Parathyroid adenoma (tissue), 2 donors: ENCODE results near the gene PPM1H.
A peak's percentile ranks its signal among the peaks of the same experiment; 100 is the strongest.
"Not testable (repeated sequence)": the region's sequence is repeated elsewhere in the genome, so short reads cannot be mapped to it uniquely, and the experiment has no call there.

ENCODE experiments used
- H2AFZ ChIP-seq: fragments of 300-600 bp; sonication (generic); one replicate; pipeline ENCODE4 v1.7.0; 2017; ENCODE audit warnings: antibody characterized with exemption, mild to moderate bottlenecking
- H3K27ac ChIP-seq: fragments of 300-600 bp; sonication (generic); one replicate; pipeline ENCODE4 v1.7.0; 2017
- H3K27me3 ChIP-seq: fragments of 300-600 bp; sonication (generic); one replicate; pipeline ENCODE4 v1.7.0; 2017; ENCODE audit warnings: low read length; ENCODE audit not compliant: control insufficient read depth, insufficient read depth
- H3K36me3 ChIP-seq: fragments of 300-600 bp; sonication (generic); one replicate; pipeline ENCODE4 v1.7.0; 2017; ENCODE audit warnings: low read length; ENCODE audit not compliant: control insufficient read depth, insufficient read depth
- H3K4me1 ChIP-seq: fragments of 300-600 bp; sonication (generic); one replicate; pipeline ENCODE4 v1.7.0; 2017; ENCODE audit warnings: control low read depth
- H3K4me2 ChIP-seq: fragments of 300-600 bp; sonication (generic); one replicate; pipeline ENCODE4 v1.7.0; 2017; ENCODE audit warnings: low read length
- H3K4me3 ChIP-seq: fragments of 300-600 bp; sonication (generic); one replicate; pipeline ENCODE4 v1.7.0; 2017; ENCODE audit warnings: low read depth, low read length
- H3K79me2 ChIP-seq: fragments of 300-600 bp; sonication (generic); one replicate; pipeline ENCODE4 v1.7.0; 2017; ENCODE audit warnings: control low read depth
- H3K9ac ChIP-seq: fragments of 300-600 bp; sonication (generic); one replicate; pipeline ENCODE4 v1.7.0; 2017; ENCODE audit warnings: mild to moderate bottlenecking
- H3K9me3 ChIP-seq: fragments of 300-600 bp; sonication (generic); one replicate; pipeline ENCODE4 v1.7.0; 2017; ENCODE audit warnings: low read length; ENCODE audit not compliant: control insufficient read depth
- TF ChIP-seq, protein P1 (sequence below): fragments of 300-600 bp; sonication (generic); IDR thresholded peaks from one replicate; pipeline ENCODE4 v1.7.0; 2017; ENCODE audit warnings: antibody characterized with exemption, mild to moderate bottlenecking
- donor health status: primary hyperparathyroidism.

PPM1H gene

DNA sequence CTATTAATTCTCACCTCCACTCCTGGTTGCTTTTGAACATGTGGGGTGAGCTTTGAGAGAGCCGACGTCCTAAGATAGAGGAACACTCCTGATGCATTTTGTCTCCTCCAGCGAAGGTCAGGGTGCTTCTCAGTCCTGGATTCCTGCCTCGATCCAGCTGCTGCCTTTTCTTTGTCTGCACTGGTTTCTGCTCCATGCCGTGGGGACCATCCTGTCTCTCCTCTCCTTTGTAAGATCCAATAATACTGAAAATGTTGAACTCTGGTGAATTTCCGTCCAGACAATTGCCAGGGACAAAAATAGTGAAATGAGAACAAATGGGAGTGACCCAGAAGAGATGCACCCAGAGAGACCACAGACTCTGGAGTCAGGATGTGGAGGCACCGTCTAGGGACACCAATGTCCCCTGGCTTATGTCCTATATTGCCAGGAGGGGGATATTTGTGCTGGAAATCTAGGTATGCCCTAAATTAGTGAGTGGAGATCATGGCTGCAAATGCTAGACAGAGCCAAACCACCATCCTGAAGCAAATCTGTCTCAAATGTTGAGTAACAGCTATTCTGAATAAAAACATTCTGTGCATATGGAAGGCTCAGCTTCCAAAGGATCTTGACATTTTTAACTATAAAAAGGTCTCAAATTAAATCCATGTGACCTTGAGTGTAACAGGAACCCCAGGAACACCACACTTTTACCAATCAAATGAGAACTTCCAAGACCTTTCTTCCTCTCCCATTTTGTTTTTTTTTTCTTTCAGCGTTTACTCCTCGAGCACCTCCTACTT, 170.9 kb downstream of the PPM1H start:
- Histone ChIP-seq H3K27me3 (no peaks in the 10 kb centered on the region), H2AFZ (no peak overlapping the region), H3K9ac (no peak overlapping the region), H3K79me2 (peaks cover 52% of the 10 kb centered on the region), H3K4me1 (peaks cover 24% of the 10 kb centered on the region), H3K27ac (no peak overlapping the region), H3K9me3 (no peaks in the 10 kb centered on the region), H3K4me2 (no peak overlapping the region), H3K4me3 (no peak overlapping the region), H3K36me3 (no peaks in the 10 kb centered on the region)
- TF ChIP-seq, protein P1, sequence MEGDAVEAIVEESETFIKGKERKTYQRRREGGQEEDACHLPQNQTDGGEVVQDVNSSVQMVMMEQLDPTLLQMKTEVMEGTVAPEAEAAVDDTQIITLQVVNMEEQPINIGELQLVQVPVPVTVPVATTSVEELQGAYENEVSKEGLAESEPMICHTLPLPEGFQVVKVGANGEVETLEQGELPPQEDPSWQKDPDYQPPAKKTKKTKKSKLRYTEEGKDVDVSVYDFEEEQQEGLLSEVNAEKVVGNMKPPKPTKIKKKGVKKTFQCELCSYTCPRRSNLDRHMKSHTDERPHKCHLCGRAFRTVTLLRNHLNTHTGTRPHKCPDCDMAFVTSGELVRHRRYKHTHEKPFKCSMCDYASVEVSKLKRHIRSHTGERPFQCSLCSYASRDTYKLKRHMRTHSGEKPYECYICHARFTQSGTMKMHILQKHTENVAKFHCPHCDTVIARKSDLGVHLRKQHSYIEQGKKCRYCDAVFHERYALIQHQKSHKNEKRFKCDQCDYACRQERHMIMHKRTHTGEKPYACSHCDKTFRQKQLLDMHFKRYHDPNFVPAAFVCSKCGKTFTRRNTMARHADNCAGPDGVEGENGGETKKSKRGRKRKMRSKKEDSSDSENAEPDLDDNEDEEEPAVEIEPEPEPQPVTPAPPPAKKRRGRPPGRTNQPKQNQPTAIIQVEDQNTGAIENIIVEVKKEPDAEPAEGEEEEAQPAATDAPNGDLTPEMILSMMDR, result no peak

DNA sequence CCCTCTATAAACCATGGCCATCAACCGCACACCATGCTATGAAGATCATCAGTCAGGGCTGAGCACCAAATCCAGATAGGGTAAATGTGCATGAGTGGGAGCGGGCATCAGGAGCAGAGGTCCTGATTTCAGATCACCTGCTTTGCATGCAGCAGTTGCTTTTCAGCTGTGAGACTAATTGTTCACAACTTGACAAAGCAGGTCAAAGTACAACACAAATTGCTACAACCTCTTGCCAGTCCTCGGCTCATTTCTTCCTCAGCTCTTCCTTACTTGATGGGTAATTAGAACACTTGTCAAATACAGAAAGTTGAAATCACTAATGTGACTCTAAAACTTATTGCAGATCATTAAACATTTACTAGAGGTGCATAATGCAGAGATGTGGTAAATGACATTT, 171.6 kb downstream of the PPM1H start:
- Histone ChIP-seq H2AFZ (no peak overlapping the region), H3K4me2 (no peak overlapping the region), H3K27ac (no peak overlapping the region), H3K9ac (no peak overlapping the region), H3K27me3 (no peaks in the 10 kb centered on the region), H3K4me1 (peaks cover 24% of the 10 kb centered on the region), H3K4me3 (no peak overlapping the region), H3K36me3 (no peaks in the 10 kb centered on the region), H3K79me2 (peaks cover 53% of the 10 kb centered on the region), H3K9me3 (no peaks in the 10 kb centered on the region)
- TF ChIP-seq, protein P1, result no peak

DNA sequence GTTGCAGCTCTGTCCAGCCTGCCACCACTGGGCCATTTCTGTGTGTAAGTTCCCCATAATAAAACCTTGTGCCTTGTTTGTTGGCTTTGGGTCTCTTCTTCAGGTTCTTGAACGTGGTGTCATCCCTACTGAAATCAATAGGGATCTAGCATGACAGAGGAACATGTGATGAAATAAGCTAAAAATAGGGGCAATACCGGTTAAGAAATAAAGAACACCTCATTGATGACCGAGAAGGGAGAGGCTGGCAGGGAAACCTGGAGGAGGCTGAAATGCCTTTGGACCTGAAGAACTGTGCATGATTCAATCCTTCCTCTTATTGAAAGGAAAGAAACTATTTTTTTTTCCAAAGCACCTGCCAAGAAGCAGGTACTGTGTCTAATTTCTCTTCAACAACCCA, 172.3 kb downstream of the PPM1H start:
- no peak overlapping the region for H3K9ac ChIP-seq
- H2AFZ ChIP-seq, result no peak overlapping the region
- peaks cover 24% of the 10 kb centered on the region for H3K4me1 ChIP-seq
- TF ChIP-seq, protein P1, result no peak
- H3K27ac ChIP-seq, result no peak overlapping the region
- H3K36me3 ChIP-seq, result no peaks in the 10 kb centered on the region
- H3K79me2 ChIP-seq, result peaks cover 47% of the 10 kb centered on the region
- H3K4me2 ChIP-seq, result no peak overlapping the region
- no peaks in the 10 kb centered on the region for H3K9me3 ChIP-seq
- H3K27me3 ChIP-seq, result no peaks in the 10 kb centered on the region
- H3K4me3 ChIP-seq, result no peak overlapping the region

DNA sequence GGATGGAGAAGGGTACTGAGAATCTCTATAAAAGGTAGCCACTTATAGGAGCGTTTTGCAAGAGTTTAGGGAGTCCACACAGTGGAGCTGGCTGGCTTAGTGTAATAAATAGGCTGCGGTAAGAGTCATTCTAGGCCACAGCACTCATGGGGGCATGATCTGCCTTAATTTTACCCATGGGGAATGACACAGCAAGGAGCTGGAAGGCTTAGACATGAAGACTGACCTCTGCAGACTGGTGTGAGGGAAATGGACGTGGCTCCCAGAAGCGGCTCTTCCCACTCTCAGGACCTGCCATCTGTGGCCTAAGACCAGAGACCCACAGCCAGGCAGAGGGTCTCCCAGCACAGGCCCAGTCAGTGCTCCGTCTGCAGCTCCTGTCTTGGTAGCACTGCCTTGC, 173.3 kb downstream of the PPM1H start:
- H3K9me3 ChIP-seq, result no peaks in the 10 kb centered on the region
- peak overlapping the region; percentile 3 for H3K27ac ChIP-seq
- H3K4me3 ChIP-seq, result no peak overlapping the region
- no peaks in the 10 kb centered on the region for H3K36me3 ChIP-seq
- TF ChIP-seq, protein P1, result no peak
- peaks cover 45% of the 10 kb centered on the region for H3K79me2 ChIP-seq
- H3K27me3 ChIP-seq, result no peaks in the 10 kb centered on the region
- H2AFZ ChIP-seq, result no peak overlapping the region
- H3K4me1 ChIP-seq, result peaks cover 24% of the 10 kb centered on the region
- no peak overlapping the region for H3K4me2 ChIP-seq
- no peak overlapping the region for H3K9ac ChIP-seq

DNA sequence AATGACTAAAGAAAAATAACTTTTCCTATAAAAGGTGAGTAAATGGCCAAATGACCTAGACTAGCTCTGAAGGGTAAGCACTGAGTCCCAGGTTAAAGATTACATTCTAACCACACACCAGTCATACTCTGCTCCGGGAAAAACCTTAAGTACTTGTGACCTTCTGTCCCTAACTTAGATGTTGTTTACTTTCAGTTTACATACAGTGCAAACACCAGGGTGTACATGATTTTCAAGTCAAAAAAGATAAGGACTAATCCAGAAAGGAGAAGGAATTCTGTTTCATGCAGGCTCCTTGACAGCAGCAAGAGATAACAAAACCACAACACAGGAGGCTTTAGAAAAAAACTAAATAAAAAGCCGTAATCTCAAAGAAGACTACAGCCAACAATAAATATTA, 174.2 kb downstream of the PPM1H start:
- H3K4me2 ChIP-seq, result no peak overlapping the region
- H3K9me3 ChIP-seq, result no peaks in the 10 kb centered on the region
- no peak overlapping the region for H3K27ac ChIP-seq
- H3K4me3 ChIP-seq, result no peak overlapping the region
- no peak overlapping the region for H3K9ac ChIP-seq
- peaks cover 24% of the 10 kb centered on the region for H3K4me1 ChIP-seq
- TF ChIP-seq, protein P1, result no peak
- no peaks in the 10 kb centered on the region for H3K36me3 ChIP-seq
- no peaks in the 10 kb centered on the region for H3K27me3 ChIP-seq
- peaks cover 46% of the 10 kb centered on the region for H3K79me2 ChIP-seq
- no peak overlapping the region for H2AFZ ChIP-seq

DNA sequence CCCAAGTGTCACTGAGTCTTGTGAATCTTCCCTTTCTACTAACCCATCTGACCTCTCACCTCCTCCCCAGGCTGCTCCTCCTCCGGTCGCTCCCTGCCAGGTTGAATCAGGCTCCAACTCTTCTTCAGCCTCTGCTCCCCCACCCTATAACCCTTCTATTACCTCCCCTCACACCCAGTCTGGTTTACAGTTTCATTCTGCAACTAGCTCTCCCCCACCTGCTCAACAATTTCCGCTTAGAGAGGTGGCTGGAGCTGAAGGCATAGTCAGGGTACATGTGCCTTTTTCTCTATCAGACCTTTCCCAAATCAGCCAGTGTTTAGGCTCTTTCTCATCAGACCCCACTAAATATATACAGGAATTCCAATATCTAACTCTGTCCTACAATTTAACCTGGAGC, 174.6 kb downstream of the PPM1H start:
- not testable (repeated sequence) for H3K27ac ChIP-seq, H3K4me2 ChIP-seq, H3K4me3 ChIP-seq, H3K27me3 ChIP-seq, H2AFZ ChIP-seq, H3K9me3 ChIP-seq, H3K36me3 ChIP-seq, H3K9ac ChIP-seq
- Histone ChIP-seq H3K4me1 (peaks cover 24% of the 10 kb centered on the region), H3K79me2 (peaks cover 46% of the 10 kb centered on the region)
